ENCODE data around the gene PTGDR. TPM values are rescaled to one million over a fixed set of nuclear protein-coding genes. Genes with fewer than 3 reads are reported as not detected.
A peak's percentile ranks its signal among the peaks of the same experiment; 100 is the strongest.

The PTGDR gene
- total and polyA plus RNA-seq, 12 donors = 0.06 to 3.5 (median 0.47) TPM; not detected in 2

DNA sequence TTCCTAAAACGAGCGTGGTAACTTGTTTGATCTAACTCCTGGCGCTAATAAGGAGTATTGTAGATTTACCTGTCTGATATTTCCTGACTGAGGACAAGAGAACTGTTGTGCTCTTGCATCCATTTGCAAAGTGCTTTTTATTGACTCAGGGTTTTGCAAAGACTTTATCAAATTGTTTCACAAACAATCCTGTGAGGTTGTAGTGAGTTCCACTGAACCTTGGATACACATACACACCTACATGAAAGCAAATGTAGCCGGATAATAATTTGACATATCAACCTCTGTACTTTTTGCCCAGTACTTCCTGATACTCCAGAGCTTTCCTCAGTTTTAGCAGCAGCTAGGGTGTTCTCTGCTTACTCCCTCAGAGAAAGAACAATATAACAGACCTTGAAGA, 39.9 kb downstream of the PTGDR start:
- Histone ChIP-seq H3K4me3 (no peak overlapping the region), H3K4me1 (replicated peaks in 1 of 2) (peaks cover 0 to 2% of the 10 kb centered on the region in 2 donors), H3K9me3 (replicated peaks in 1 of 3) (no peaks in the 10 kb centered on the region), H3K27me3 (no peaks in the 10 kb centered on the region), H3K36me3 (replicated peaks in 1 of 2) (no peaks in the 10 kb centered on the region), H3K27ac (no peak overlapping the region)
- TF ChIP-seq POLR2A (IDR thresholded peaks at IDR 0.05) (no peak), CTCF (IDR thresholded peaks at IDR 0.05) (no peak)
- 78 to 90% (median 87%) methylated on average over 4 of the region's 4 CpGs for WGBS, 4 donors
- intact Hi-C loops (cut with DNase I) = loop anchor here in 1 of 2 donors (5.0 kb wide), 1 partner anchor 165 kb away; no protein-coding TSS in a partner anchor
- no peak for DNase-seq

GRCh38 chr14:52307905-52308304, 40.4 kb downstream of the PTGDR start:
- no peaks in the 10 kb centered on the region for H3K9me3 ChIP-seq (replicated peaks in 1 of 3)
- DNase-seq = no peak
- H3K4me3 ChIP-seq = no peak overlapping the region
- H3K4me1 ChIP-seq (replicated peaks in 1 of 2) = peaks cover 0 to 5% of the 10 kb centered on the region in 2 donors
- H3K36me3 ChIP-seq (replicated peaks in 1 of 2) = no peaks in the 10 kb centered on the region
- intact Hi-C loops (cut with DNase I) = loop anchor here in 1 of 2 donors (5.0 kb wide), 1 partner anchor 164 kb away; no protein-coding TSS in a partner anchor
- no peak overlapping the region for H3K27ac ChIP-seq
- TF ChIP-seq POLR2A (IDR thresholded peaks at IDR 0.05) = no peak
- no peak for TF ChIP-seq CTCF (IDR thresholded peaks at IDR 0.05)
- 60 to 72% (median 68%) methylated on average over 2 of the region's 2 CpGs for WGBS, 4 donors
- H3K27me3 ChIP-seq = no peaks in the 10 kb centered on the region

DNA sequence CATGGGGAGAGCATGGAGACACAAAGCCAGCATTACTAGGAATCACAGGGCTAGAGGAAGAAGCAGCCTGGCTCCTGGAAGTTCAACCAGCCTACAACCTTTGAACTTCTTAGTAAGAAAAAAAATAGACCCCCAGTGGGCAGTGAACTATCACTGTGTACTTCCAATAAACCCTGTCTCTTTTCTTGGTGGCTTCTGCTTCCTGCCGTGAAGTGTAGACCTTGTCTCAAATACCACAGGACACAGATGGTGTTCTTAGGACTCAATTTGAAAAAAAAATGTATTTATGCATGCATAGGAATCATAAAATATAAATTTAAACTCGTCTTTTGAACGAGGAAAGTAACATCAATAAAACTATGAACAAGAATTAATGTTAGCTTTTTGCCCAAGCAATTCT, 43.0 kb downstream of the PTGDR start:
- WGBS, 4 donors = 71 to 81% (median 77%) methylated on average over 3 of the region's 3 CpGs
- TF ChIP-seq CTCF (IDR thresholded peaks at IDR 0.05) = no peak
- intact Hi-C loops (cut with DNase I) = no loop called here

DNA sequence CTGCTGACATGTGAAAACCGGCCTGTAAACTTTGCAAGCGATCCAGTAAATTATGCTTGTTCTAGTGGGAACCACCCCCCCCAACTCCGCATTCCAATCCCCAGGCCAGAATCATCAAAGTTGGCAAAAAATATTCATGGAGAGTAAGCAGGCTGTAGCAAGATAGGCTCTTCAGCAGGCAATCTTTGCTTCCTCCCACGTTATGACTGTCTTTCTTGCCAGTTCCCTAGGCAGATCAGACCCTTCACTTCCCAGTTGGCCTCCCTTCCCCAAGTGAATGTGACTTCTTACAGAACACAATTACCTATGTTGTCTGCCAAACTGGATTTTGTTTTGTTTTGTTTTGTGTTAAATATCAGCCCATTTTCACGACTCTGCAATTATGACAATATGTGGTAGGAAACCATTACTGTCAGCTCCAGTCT, 45.4 kb downstream of the PTGDR start:
- DNase-seq = no peak
- TF ChIP-seq POLR2A (IDR thresholded peaks at IDR 0.05) (no peak), CTCF (IDR thresholded peaks at IDR 0.05) (no peak)
- Histone ChIP-seq H3K9me3 (replicated peaks in 1 of 3) (no peaks in the 10 kb centered on the region), H3K27me3 (peaks cover 8% of the 10 kb centered on the region), H3K4me1 (replicated peaks in 1 of 2) (peaks cover 0 to 26% of the 10 kb centered on the region in 2 donors), H3K36me3 (replicated peaks in 1 of 2) (no peaks in the 10 kb centered on the region), H3K27ac (no peak overlapping the region), H3K4me3 (peak overlapping the region in 1 of 4 donors; percentile 58)
- intact Hi-C loops (cut with DNase I) = no loop called here
- 60 to 69% (median 67%) methylated on average over 5 of the region's 5 CpGs for WGBS, 4 donors

More for the DNA sequence above, 43.0 kb downstream of the PTGDR start:
- H3K9me3 ChIP-seq (replicated peaks in 1 of 3) = no peaks in the 10 kb centered on the region
- H3K4me1 ChIP-seq (replicated peaks in 1 of 2) = peaks cover 0 to 26% of the 10 kb centered on the region in 2 donors
- no peaks in the 10 kb centered on the region for H3K36me3 ChIP-seq (replicated peaks in 1 of 2)
- peaks cover 8% of the 10 kb centered on the region for H3K27me3 ChIP-seq
- H3K27ac ChIP-seq = no peak overlapping the region
- H3K4me3 ChIP-seq = no peak overlapping the region
- DNase-seq = no peak
